BLaER1 treated with 17β-estradiol and CSF1 and Interleukin-3, amounts not matched to agents 10 nM and 100 nM (cell line): ENCODE results near the gene CDC42EP4.
"Not testable (repeated sequence)": the region's sequence is repeated elsewhere in the genome, so short reads cannot be mapped to it uniquely, and the experiment has no call there.

ENCODE experiments used
- H3K27ac ChIP-seq, 11 experiments: shearing (Covaris generic); formaldehyde crosslinking; 2 replicates each; pipeline ENCODE4 v1.8.1; 2022
- H3K27me3 ChIP-seq, 11 experiments: shearing (Covaris generic); formaldehyde crosslinking; 2 replicates each; pipeline ENCODE4 v1.8.1; 2022
- H3K36me3 ChIP-seq, 11 experiments: shearing (Covaris generic); formaldehyde crosslinking; 2 replicates each; pipeline ENCODE4 v1.8.1; 2022
- H3K4me1 ChIP-seq, 10 experiments: shearing (Covaris generic); formaldehyde crosslinking; 2 replicates each; pipeline ENCODE4 v1.8.1; 2022
- H3K4me2 ChIP-seq, 11 experiments: shearing (Covaris generic); formaldehyde crosslinking; 2 replicates each; pipeline ENCODE4 v1.8.1; 2022
- H3K4me3 ChIP-seq, 10 experiments: shearing (Covaris generic); formaldehyde crosslinking; 2 replicates each; pipeline ENCODE4 v1.8.1; 2022
- H3K9ac ChIP-seq, 11 experiments: shearing (Covaris generic); formaldehyde crosslinking; 2 replicates each; pipeline ENCODE4 v1.8.1; 2022
- H3K9me3 ChIP-seq, 11 experiments: shearing (Covaris generic); formaldehyde crosslinking; replicated peaks in 1 of 11; 2 replicates each; pipeline ENCODE4 v1.8.1; 2022
- H4K20me1 ChIP-seq, 11 experiments: shearing (Covaris generic); formaldehyde crosslinking; 2 replicates each; pipeline ENCODE4 v1.8.1; 2022
- Cebpa-rat ChIP-seq, 11 experiments: shearing (Covaris generic); IDR thresholded peaks; 2 replicates each; pipeline ENCODE4 v1.8.1; 2022

CDC42EP4 gene

GRCh38 chr17:73338566-73339197 is 26.9 kb upstream of the CDC42EP4 start:
- Histone ChIP-seq H3K27ac (0 out of 22 replicates have a peak overlapping the region, but pooled peaks of 1 of the 11 experiments have one; percentile 7), H3K4me2 (no peak overlapping the region), H3K9me3 (no peaks in the 10 kb centered on the region), H3K36me3 (no peaks in the 10 kb centered on the region; a peak in 2 of 22 replicates), H3K4me3 (no peak overlapping the region), H4K20me1 (no peaks in the 10 kb centered on the region), H3K9ac (no peak overlapping the region), H3K4me1 (peaks cover 10 to 37% (median 21%) of the 10 kb centered on the region in 10 experiments), H3K27me3 (no peaks in the 10 kb centered on the region)
- TF ChIP-seq Cebpa-rat (IDR thresholded peaks at IDR 0.05), result no peak

- Histone ChIP-seq H3K27me3 (no peaks in the 10 kb centered on the region), H3K4me2 (no peak overlapping the region), H3K36me3 (no peaks in the 10 kb centered on the region; a peak in 2 of 22 replicates), H3K9ac (no peak overlapping the region), H4K20me1 (no peaks in the 10 kb centered on the region), H3K4me3 (no peak overlapping the region), H3K4me1 (peaks cover 9 to 31% (median 16%) of the 10 kb centered on the region in 10 experiments), H3K9me3 (no peaks in the 10 kb centered on the region), H3K27ac (no peak overlapping the region)
- TF ChIP-seq Cebpa-rat (IDR thresholded peaks at IDR 0.05), result no peak
Measured at GRCh38 chr17:73338050-73338521, 26.3 kb upstream of the CDC42EP4 start.

GRCh38 chr17:73337330-73337710 is 25.5 kb upstream of the CDC42EP4 start:
- no peaks in the 10 kb centered on the region; a peak in 2 of 22 replicates for H3K36me3 ChIP-seq
- no peak for TF ChIP-seq Cebpa-rat (IDR thresholded peaks at IDR 0.05)
- peaks cover 1 to 28% (median 11%) of the 10 kb centered on the region in 10 experiments; a peak in 18 of 20 replicates for H3K4me1 ChIP-seq
- H3K27ac ChIP-seq, result no peak overlapping the region
- no peak overlapping the region for H3K4me2 ChIP-seq
- no peak overlapping the region for H3K4me3 ChIP-seq
- H3K27me3 ChIP-seq, result no peaks in the 10 kb centered on the region
- H3K9me3 ChIP-seq, result no peaks in the 10 kb centered on the region
- no peaks in the 10 kb centered on the region for H4K20me1 ChIP-seq
- H3K9ac ChIP-seq, result no peak overlapping the region

DNA sequence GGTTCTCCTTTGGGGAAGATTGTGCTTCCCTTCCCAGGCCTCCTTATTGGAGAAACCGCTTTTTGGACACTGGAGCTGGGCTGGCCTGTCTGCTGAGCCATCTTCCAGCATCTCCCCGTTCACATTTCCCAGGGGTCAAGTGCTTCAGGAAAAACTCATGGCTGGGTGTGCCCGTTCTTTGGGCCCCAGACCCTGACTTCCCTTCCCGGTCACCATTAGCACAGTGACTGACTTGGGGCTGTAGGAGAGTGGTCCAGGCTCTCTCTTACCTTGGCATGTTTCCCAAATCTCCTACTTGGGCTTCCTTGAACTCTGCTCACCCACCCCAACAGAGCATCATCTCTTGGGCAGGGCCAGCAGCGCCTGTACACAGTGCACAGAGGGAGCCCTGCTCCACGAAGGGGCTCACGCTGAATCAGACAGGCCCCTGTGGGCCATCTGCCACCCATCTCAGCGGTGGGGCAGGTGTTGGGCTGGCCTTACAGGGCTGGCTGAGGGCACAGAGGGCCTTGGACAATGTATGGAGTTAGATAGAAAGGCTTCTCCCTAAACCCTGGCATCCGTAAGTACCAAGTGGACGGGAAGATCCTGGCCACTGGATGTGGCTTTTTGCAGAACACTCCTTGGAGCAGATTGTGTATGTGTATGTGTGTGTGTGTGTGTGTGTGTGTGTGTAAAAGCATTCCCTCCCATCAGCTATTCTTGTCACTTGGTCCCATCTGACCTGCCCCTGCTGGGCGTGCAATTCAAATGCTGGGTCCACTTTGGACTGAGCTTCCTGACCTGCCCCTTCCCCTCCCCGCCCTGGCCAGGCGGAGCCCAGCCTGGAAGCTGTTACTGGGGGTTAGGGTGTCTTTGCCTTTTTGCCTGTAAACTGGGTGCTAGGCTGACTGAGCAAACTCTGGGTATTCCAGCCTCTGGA is 24.9 kb upstream of the CDC42EP4 start:
- Histone ChIP-seq H4K20me1 (no peaks in the 10 kb centered on the region), H3K4me1 (peaks cover 0 to 28% (median 11%) of the 10 kb centered on the region in 10 experiments; a peak in 18 of 20 replicates), H3K36me3 (no peaks in the 10 kb centered on the region; a peak in 2 of 22 replicates), H3K4me2 (no peak overlapping the region), H3K9me3 (no peaks in the 10 kb centered on the region), H3K9ac (no peak overlapping the region), H3K4me3 (no peak overlapping the region), H3K27ac (no peak overlapping the region), H3K27me3 (no peaks in the 10 kb centered on the region)
- no peak for TF ChIP-seq Cebpa-rat (IDR thresholded peaks at IDR 0.05)

- Histone ChIP-seq H3K4me2 (no peak overlapping the region), H3K27ac (no peak overlapping the region), H3K9ac (no peak overlapping the region), H4K20me1 (no peaks in the 10 kb centered on the region), H3K4me3 (no peak overlapping the region), H3K9me3 (no peaks in the 10 kb centered on the region), H3K36me3 (no peaks in the 10 kb centered on the region; a peak in 2 of 22 replicates), H3K4me1 (peaks cover 0 to 27% (median 11%) of the 10 kb centered on the region in 10 experiments; a peak in 18 of 20 replicates), H3K27me3 (no peaks in the 10 kb centered on the region)
- TF ChIP-seq Cebpa-rat (IDR thresholded peaks at IDR 0.05), result no peak
Measured at GRCh38 chr17:73335591-73336407, 24.0 kb upstream of the CDC42EP4 start.

DNA sequence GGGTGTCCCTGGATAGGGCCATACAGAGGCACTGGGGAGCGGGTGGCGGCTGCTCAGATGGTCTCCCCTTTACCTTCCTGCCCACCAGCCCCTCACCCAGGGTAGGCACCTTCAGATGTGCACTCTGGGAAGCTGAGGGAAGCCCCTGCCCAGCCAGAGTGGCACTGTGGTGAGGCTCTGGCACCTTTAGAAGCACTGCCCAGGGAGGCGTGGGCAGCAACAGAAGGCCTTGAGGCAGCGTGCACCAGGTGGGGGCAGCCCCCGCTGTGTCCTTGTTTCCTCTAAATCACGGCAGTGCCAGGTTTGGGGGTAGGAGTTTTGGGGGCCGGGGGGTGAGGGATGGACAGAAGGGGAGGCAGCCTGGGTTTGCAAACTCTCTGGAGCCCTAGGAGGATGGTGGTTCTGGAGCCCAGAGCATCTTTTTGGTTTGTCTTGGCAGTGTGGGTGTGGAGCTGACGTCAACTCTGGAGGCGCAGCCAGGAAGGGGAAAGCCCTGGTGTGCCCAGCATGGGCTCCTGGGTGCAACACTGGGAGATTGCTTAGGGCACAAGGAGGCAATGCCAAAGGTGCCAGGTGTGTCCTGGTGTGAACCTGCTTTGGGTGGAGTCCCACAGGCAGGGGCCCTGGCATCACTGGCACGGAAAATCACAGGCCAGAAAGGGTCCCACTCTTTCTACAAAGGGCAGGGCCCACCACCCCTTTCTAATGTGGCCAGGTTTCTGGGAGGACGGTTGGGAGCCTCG is 23.1 kb upstream of the CDC42EP4 start:
- H4K20me1 ChIP-seq, result no peaks in the 10 kb centered on the region
- no peak overlapping the region for H3K9ac ChIP-seq
- H3K4me3 ChIP-seq, result no peak overlapping the region
- no peaks in the 10 kb centered on the region; a peak in 2 of 22 replicates for H3K36me3 ChIP-seq
- peak overlapping the region in 1 of 11 experiments; percentile 21; a peak in 1 of 22 replicates for H3K4me2 ChIP-seq
- no peaks in the 10 kb centered on the region for H3K27me3 ChIP-seq
- no peak for TF ChIP-seq Cebpa-rat (IDR thresholded peaks at IDR 0.05)
- H3K4me1 ChIP-seq, result peaks cover 0 to 19% (median 8%) of the 10 kb centered on the region in 10 experiments; a peak in 17 of 20 replicates
- no peak overlapping the region for H3K27ac ChIP-seq
- no peaks in the 10 kb centered on the region for H3K9me3 ChIP-seq

- not testable (repeated sequence) for H3K27ac ChIP-seq, H3K9me3 ChIP-seq, H3K4me2 ChIP-seq, H3K27me3 ChIP-seq, H3K4me3 ChIP-seq, H4K20me1 ChIP-seq, H3K36me3 ChIP-seq, H3K9ac ChIP-seq
- peaks cover 0 to 16% (median 4%) of the 10 kb centered on the region in 10 experiments; a peak in 11 of 20 replicates for H3K4me1 ChIP-seq
Measured at GRCh38 chr17:73333445-73333844, 21.6 kb upstream of the CDC42EP4 start.

- Histone ChIP-seq H3K4me2 (no peak overlapping the region), H4K20me1 (no peaks in the 10 kb centered on the region), H3K27me3 (no peaks in the 10 kb centered on the region), H3K4me1 (peaks cover 0 to 16% (median 4%) of the 10 kb centered on the region in 10 experiments; a peak in 10 of 20 replicates), H3K4me3 (no peak overlapping the region), H3K27ac (no peak overlapping the region), H3K9ac (no peak overlapping the region), H3K9me3 (no peaks in the 10 kb centered on the region), H3K36me3 (no peaks in the 10 kb centered on the region)
- no peak for TF ChIP-seq Cebpa-rat (IDR thresholded peaks at IDR 0.05)
Measured at GRCh38 chr17:73331060-73331459, 19.3 kb upstream of the CDC42EP4 start.
